SU-DHL-6 (cell line): Measurements from ENCODE around the gene KRTAP10-5.

ENCODE experiments used
- H2AFZ ChIP-seq: fragments of 200-600 bp; sonication (generic); 2 replicates; pipeline ENCODE4 v1.6.1; 2014; ENCODE audit warnings: low read depth, mild to moderate bottlenecking, moderate library complexity, mixed read lengths, antibody characterized with exemption, low read length; ENCODE audit not compliant: severe bottlenecking
- H3F3A ChIP-seq: fragments of 200-600 bp; shearing (Covaris generic); 2 replicates; pipeline ENCODE4 v1.6.0; 2016; ENCODE audit warnings: antibody characterized with exemption, mild to moderate bottlenecking; ENCODE audit not compliant: insufficient read depth
- H3K27ac ChIP-seq: fragments of 200-600 bp; sonication (generic); 2 replicates; pipeline ENCODE4 v1.5.1; 2016; ENCODE audit warnings: low read depth, mild to moderate bottlenecking, low read length, moderate library complexity, mixed read lengths
- H3K27me3 ChIP-seq: fragments of 200-600 bp; sonication (generic), shearing (Covaris generic); 2 replicates; pipeline ENCODE4 v1.6.0; 2014; ENCODE audit warnings: mild to moderate bottlenecking, low read length
- H3K36me3 ChIP-seq: fragments of 200-600 bp; sonication (generic); 2 replicates; pipeline ENCODE4 v1.6.1; 2014; ENCODE audit warnings: mild to moderate bottlenecking, low read length, mixed read lengths
- H3K4me2 ChIP-seq: fragments of 300-600, 200-600 bp; shearing (Covaris generic), sonication (generic); 2 replicates; pipeline ENCODE4 v1.6.0; 2014; ENCODE audit warnings: low read length, low read depth, mild to moderate bottlenecking; ENCODE audit not compliant: poor library complexity, severe bottlenecking
- H3K4me3 ChIP-seq: fragments of 200-600 bp; sonication (generic); 2 replicates; pipeline ENCODE4 v1.5.1; 2014; ENCODE audit warnings: antibody characterized with exemption, low read length, mild to moderate bottlenecking, mixed read lengths; ENCODE audit not compliant: insufficient read depth, poor library complexity, severe bottlenecking
- H3K79me2 ChIP-seq: fragments of 200-600 bp; sonication (generic); 2 replicates; pipeline ENCODE4 v1.6.1; 2014; ENCODE audit warnings: mild to moderate bottlenecking, low read length, moderate library complexity; ENCODE audit not compliant: insufficient read depth
- H3K9ac ChIP-seq: fragments of 200-600 bp; sonication (generic); 2 replicates; pipeline ENCODE4 v1.7.0; 2014; ENCODE audit warnings: mild to moderate bottlenecking, low read length
- H3K9me2 ChIP-seq: fragments of 200-600 bp; sonication (generic); replicated peaks from 2 replicates; pipeline ENCODE4 v1.6.1; 2014; ENCODE audit warnings: low read length; ENCODE audit not compliant: insufficient read depth
- H3K9me3 ChIP-seq: fragments of 200-600 bp; sonication (generic); 2 replicates; pipeline ENCODE4 v1.6.1; 2014; ENCODE audit warnings: low read length, mixed read lengths; ENCODE audit not compliant: insufficient read depth
- H4K20me1 ChIP-seq: fragments of 200-600 bp; sonication (generic); 2 replicates; pipeline ENCODE4 v1.6.1; 2014; ENCODE audit warnings: low read depth, mild to moderate bottlenecking, antibody characterized with exemption, low read length, moderate library complexity, mixed read lengths
- CTCF ChIP-seq: fragments of 200-600 bp; sonication (generic); IDR thresholded peaks from one replicate; pipeline ENCODE4 v1.5.1; 2017; ENCODE audit warnings: antibody characterized with exemption, mild to moderate bottlenecking, low read length, moderate library complexity; ENCODE audit not compliant: insufficient read depth, poor library complexity, severe bottlenecking
- EZH2phosphoT487 ChIP-seq: fragments of 200-600 bp; sonication (generic), shearing (Covaris generic); conservative IDR thresholded peaks from 2 replicates; pipeline ENCODE4 v1.6.1; 2018; ENCODE audit warnings: mild to moderate bottlenecking, antibody characterized with exemption, low read length, moderate library complexity, mixed read lengths

Gene KRTAP10-5

GRCh38 chr21:44589586-44590305 lies 9.3 kb upstream of the KRTAP10-5 start:
- H3K9ac ChIP-seq = no peak overlapping the region
- no peak for TF ChIP-seq CTCF
- TF ChIP-seq EZH2phosphoT487 = no peak

DNA sequence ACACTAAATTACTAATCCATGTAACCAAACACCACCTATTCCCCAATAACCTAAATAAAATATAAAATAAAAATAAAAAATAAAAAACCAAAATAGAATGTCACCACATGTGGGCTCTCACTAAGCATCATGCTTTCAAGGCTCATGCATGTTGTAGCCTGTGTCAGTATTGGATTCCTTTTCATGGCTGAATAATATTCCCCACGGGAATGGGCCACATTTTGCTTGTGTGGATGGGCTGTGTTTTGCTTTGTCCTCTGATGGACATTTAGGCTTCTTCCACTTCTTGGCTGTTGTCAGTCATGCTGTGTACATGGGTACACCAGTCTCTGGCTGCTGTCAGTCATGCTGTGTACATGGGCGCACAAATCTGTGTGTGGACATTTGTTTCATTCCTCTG lies 8.7 kb upstream of the KRTAP10-5 start:
- H3K79me2 ChIP-seq = no peaks in the 10 kb centered on the region
- no peaks in the 10 kb centered on the region for H3K36me3 ChIP-seq
- TF ChIP-seq CTCF = no peak
- TF ChIP-seq EZH2phosphoT487 = no peak
- no peaks in the 10 kb centered on the region for H3K9me3 ChIP-seq
- no peaks in the 10 kb centered on the region for H4K20me1 ChIP-seq
- H3K27me3 ChIP-seq = no peaks in the 10 kb centered on the region
- no peak overlapping the region for H2AFZ ChIP-seq
- no peaks in the 10 kb centered on the region for H3F3A ChIP-seq
- no peaks in the 10 kb centered on the region for H3K9me2 ChIP-seq
- H3K4me2 ChIP-seq = no peak overlapping the region
- no peak overlapping the region for H3K4me3 ChIP-seq
- H3K9ac ChIP-seq = no peak overlapping the region
- H3K27ac ChIP-seq = no peak overlapping the region

More at GRCh38 chr21:44589586-44590305, 9.3 kb upstream of the KRTAP10-5 start:
- Histone ChIP-seq H2AFZ (no peak overlapping the region), H3K27ac (no peak overlapping the region), H3F3A (no peaks in the 10 kb centered on the region), H3K4me2 (no peak overlapping the region), H3K9me2 (no peaks in the 10 kb centered on the region), H3K9me3 (no peaks in the 10 kb centered on the region), H3K36me3 (no peaks in the 10 kb centered on the region), H4K20me1 (no peaks in the 10 kb centered on the region), H3K4me3 (no peak overlapping the region), H3K79me2 (no peaks in the 10 kb centered on the region), H3K27me3 (no peaks in the 10 kb centered on the region)

DNA sequence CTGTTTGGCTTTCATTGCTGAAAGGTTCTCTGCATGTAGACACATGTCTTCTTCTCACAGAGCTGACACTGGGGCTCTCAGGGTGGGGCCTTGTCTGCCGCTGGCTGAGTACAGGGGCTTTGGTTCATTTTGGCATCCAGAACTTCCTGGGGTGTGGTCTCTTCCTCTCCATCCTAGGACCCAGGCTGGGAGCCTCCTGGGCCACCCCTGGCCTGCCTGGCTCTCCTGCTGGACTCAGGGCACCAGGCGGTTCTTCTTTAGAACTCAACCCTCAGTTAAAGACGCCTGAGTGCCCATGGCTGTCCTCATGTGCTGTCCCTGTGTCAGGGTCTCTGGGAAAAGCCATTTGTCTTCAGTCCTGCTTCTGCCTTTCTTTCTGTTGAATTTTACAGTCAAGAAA lies 5.5 kb upstream of the KRTAP10-5 start:
- Histone ChIP-seq H3F3A (no peaks in the 10 kb centered on the region), H3K9ac (no peak overlapping the region), H3K9me2 (no peaks in the 10 kb centered on the region), H2AFZ (no peak overlapping the region), H3K27me3 (no peaks in the 10 kb centered on the region), H3K27ac (no peak overlapping the region), H3K4me2 (no peak overlapping the region), H3K79me2 (no peaks in the 10 kb centered on the region), H3K36me3 (no peaks in the 10 kb centered on the region), H3K4me3 (no peak overlapping the region), H4K20me1 (no peaks in the 10 kb centered on the region), H3K9me3 (peaks cover 10% of the 10 kb centered on the region; the same call in 1 of the 2 replicates)
- no peak for TF ChIP-seq CTCF
- TF ChIP-seq EZH2phosphoT487 = no peak
